Measurements from ENCODE around the gene PBX4.

GRCh38 chr19:19541616-19542015 is 76.9 kb downstream of the PBX4 start:
- TF ChIP-seq, protein P1, sequence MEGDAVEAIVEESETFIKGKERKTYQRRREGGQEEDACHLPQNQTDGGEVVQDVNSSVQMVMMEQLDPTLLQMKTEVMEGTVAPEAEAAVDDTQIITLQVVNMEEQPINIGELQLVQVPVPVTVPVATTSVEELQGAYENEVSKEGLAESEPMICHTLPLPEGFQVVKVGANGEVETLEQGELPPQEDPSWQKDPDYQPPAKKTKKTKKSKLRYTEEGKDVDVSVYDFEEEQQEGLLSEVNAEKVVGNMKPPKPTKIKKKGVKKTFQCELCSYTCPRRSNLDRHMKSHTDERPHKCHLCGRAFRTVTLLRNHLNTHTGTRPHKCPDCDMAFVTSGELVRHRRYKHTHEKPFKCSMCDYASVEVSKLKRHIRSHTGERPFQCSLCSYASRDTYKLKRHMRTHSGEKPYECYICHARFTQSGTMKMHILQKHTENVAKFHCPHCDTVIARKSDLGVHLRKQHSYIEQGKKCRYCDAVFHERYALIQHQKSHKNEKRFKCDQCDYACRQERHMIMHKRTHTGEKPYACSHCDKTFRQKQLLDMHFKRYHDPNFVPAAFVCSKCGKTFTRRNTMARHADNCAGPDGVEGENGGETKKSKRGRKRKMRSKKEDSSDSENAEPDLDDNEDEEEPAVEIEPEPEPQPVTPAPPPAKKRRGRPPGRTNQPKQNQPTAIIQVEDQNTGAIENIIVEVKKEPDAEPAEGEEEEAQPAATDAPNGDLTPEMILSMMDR (IDR thresholded peaks at IDR 0.05) = no peak
- TF ChIP-seq POLR2AphosphoS5 (IDR thresholded peaks at IDR 0.05) = no peak

Measured in stomach (tissue), 4 donors.